Measurements from ENCODE around the gene NDUFA7. TPM values are rescaled to one million over a fixed set of nuclear protein-coding genes. Genes with fewer than 3 reads are reported as not detected.

The NDUFA7 gene
- total RNA-seq, 1 experiment from 2014 or later, result 73.0 TPM

DNA sequence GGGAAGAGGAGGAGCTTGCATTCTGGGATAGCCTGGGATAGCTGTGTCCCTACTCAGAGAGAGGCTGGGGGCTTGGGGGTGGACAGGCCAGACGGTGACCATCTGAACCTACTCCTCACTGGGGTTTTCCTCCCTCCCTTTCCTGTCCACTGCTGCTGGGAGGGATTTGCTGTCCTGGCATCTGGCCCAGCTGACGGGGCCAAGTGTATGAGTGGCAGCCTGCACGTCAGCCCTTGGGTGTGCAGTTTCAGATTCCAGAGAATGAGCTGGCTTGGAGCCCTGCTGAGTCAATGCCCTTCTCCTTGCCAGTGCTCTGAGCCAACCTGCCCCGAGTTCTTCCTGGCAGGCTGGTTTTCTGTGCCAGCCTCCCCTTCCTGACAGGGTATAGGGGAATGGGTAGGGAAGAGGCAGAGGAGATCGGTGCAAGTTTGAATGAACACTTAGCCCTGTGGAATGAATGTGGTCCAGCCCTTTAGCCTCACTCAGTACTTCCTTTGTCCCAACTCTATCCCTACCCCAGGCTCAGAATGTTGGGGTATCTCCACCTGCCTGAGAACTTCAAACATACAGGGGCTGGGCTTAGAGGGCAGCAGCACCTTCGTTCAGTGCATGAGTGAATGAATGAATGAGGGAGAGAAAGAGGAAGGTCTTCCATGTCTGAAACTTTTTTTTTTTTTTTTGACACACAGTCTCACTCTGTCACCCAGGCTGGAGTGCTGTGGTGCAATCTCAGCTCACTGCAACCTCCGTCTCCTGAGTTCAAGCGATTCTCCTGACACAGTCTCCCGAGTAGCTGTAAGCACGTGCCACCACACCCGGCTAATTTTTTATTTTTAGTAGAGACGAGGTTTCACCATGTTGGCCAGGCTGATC is 41.0 kb upstream of the NDUFA7 start:
- no peak overlapping the region for H4K8ac ChIP-seq (replicated peaks; ENCODE audit: insufficient read length, low read depth, low read length)
- H3K4me2 ChIP-seq (ENCODE audit: insufficient read depth, insufficient read length, low read length), result no peak overlapping the region
- no peaks in the 10 kb centered on the region for H3K9me3 ChIP-seq (ENCODE audit: control insufficient read depth, low read depth, low read length)
- H4K91ac ChIP-seq (ENCODE audit: insufficient read length, low read depth, low read length), result no peak overlapping the region
- no peak overlapping the region for H3K56ac ChIP-seq (ENCODE audit: insufficient read length, low read depth, low read length)
- H3K9ac ChIP-seq (ENCODE audit: extremely low read depth, insufficient read length, low read length), result no peak overlapping the region
- Mint-ChIP-seq H3K27me3 (ENCODE audit: low read depth) (peaks cover 52% of the 10 kb centered on the region), H3K4me1 (peaks cover 15 to 16% of the 10 kb centered on the region in 2 experiments), H3K9me3 (no peaks in the 10 kb centered on the region), H3K27ac (no peak overlapping the region), H3K36me3 (ENCODE audit: insufficient read depth in 1 of 3, low read depth in 3 of 3) (no peaks in the 10 kb centered on the region; a peak in 2 of 7 replicates), H3K4me3 (peak overlapping the region in 1 of 2 experiments; percentile 30; a peak in 1 of 5 replicates)
- no peak overlapping the region for H2AFZ ChIP-seq (ENCODE audit: low read length)
- no peak overlapping the region for H2BK120ac ChIP-seq (ENCODE audit: low read depth, low read length, poor library complexity, severe bottlenecking)
- H3K4ac ChIP-seq (ENCODE audit: low read depth, low read length), result no peak overlapping the region
- H2BK5ac ChIP-seq (ENCODE audit: insufficient read length, low read length), result no peak overlapping the region
- no peak overlapping the region for H2AK5ac ChIP-seq (ENCODE audit: insufficient read length, low read length)
- WGBS (ENCODE audit: extremely low coverage, insufficient read length, low lambda C conversion rate), result no CpG with 5 or more reads among the region's 12 CpGs
- no peak overlapping the region for H2BK12ac ChIP-seq (ENCODE audit: insufficient read length, low read depth, low read length)
- no peak overlapping the region for H3T11ph ChIP-seq (ENCODE audit: low read length)
- TF ChIP-seq, protein P1, sequence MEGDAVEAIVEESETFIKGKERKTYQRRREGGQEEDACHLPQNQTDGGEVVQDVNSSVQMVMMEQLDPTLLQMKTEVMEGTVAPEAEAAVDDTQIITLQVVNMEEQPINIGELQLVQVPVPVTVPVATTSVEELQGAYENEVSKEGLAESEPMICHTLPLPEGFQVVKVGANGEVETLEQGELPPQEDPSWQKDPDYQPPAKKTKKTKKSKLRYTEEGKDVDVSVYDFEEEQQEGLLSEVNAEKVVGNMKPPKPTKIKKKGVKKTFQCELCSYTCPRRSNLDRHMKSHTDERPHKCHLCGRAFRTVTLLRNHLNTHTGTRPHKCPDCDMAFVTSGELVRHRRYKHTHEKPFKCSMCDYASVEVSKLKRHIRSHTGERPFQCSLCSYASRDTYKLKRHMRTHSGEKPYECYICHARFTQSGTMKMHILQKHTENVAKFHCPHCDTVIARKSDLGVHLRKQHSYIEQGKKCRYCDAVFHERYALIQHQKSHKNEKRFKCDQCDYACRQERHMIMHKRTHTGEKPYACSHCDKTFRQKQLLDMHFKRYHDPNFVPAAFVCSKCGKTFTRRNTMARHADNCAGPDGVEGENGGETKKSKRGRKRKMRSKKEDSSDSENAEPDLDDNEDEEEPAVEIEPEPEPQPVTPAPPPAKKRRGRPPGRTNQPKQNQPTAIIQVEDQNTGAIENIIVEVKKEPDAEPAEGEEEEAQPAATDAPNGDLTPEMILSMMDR (conservative IDR thresholded peaks at IDR 0.05), result no peak
- no peak overlapping the region for H3K18ac ChIP-seq (ENCODE audit: insufficient read length, low read depth, low read length)
- H2BK20ac ChIP-seq (ENCODE audit: low read depth, low read length, poor library complexity, severe bottlenecking), result no peak overlapping the region
- no peak for DNase-seq
- H3K79me1 ChIP-seq (ENCODE audit: insufficient read depth, low read depth, low read length, poor library complexity, severe bottlenecking), result no peaks in the 10 kb centered on the region
- H3K27me3 ChIP-seq (ENCODE audit: insufficient read depth, low read length), result no peaks in the 10 kb centered on the region; the same call in 1 of the 2 replicates
- no peaks in the 10 kb centered on the region for H3K79me2 ChIP-seq (ENCODE audit: insufficient read depth, low read length)
- H2BK15ac ChIP-seq (ENCODE audit: low read depth, low read length), result no peak overlapping the region
- H4K5ac ChIP-seq (ENCODE audit: insufficient read length, low read depth, low read length), result no peak overlapping the region
- no peak overlapping the region for H3K27ac ChIP-seq (ENCODE audit: insufficient read length, low read depth, low read length)
- H4K20me1 ChIP-seq (ENCODE audit: control insufficient read depth, insufficient read depth, insufficient read length), result no peaks in the 10 kb centered on the region
- H3K4me1 ChIP-seq (ENCODE audit: insufficient read depth, low read length), result peaks cover 4% of the 10 kb centered on the region; the same call in 1 of the 2 replicates
- no peak overlapping the region for H3K14ac ChIP-seq (ENCODE audit: insufficient read depth, low read length)
- peaks cover 6% of the 10 kb centered on the region for H3K23me2 ChIP-seq (ENCODE audit: insufficient read length, low read depth, low read length, poor library complexity, severe bottlenecking)
- no peak overlapping the region for H3K23ac ChIP-seq (ENCODE audit: insufficient read length, low read depth, low read length)
